CD4-positive, alpha-beta T cell treated with Interleukin-21 for 1 hour (primary cell): ENCODE measurements around the gene TMEM109.
A peak's percentile ranks its signal among the peaks of the same experiment; 100 is the strongest.
"Not testable (repeated sequence)": the region's sequence is repeated elsewhere in the genome, so short reads cannot be mapped to it uniquely, and the experiment has no call there.

ENCODE experiments used
- DNase-seq: peaks from one replicate; pipeline ENCODE4 v3.0.0-alpha.2; 2020

Gene TMEM109

DNA sequence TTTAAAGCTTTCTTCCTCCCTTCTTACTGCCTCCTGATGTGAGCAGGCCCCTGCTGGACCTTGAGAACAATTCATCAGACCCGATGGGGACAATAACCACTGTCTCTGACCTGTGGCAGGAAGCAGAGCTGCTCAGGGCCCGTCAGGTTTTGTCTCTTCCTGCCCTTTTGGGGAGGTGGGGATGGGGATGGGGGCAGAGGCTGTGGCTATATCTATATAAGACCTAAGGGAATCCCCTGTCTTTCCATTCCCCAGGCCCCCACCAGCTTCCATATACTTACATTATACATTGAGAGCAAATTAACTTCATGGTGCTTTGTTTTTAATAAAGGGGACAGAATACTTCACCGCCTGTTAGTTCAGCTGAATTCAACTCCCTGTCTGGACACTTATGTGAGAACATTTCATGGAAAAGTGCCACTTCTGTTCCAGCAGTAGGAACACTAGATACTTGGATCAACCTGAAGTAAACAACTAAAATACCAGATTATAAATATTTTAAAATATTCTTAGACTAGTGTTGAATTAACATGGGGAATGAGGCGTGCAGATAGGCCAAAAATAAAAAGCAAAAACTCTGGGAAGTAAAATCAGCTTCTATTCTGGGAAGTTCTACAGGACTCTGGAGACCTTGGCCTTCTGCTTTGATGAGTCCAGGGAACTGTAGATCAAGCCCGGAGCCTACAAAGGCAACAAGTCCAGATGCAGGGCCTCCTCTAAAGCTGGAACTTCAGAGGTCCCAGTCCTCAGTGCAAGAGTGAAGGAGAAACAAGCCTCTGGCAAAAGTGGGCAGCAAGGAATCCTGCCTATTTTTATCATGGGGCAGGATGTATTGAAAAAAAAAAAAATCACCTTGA, 35.5 kb upstream of the TMEM109 start:
- no peak for DNase-seq

DNA sequence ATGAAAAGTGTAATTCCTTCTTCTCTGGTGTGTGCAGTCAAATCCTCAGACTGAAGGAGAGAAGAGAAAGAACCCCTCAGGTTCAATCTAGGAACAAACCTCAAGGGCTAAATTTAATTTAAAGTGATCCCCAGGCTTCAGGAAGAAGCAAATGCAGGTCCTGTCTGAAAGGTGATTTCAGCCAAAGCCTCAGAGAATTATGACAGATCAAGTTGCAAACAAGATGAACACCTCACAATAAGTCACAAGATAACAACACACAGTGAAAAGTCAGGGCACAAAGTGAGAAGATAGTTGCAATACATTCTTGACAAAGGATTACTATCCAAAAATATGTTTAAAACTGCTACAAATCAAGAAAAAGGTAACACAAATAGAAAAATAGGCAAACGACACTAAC, 34.9 kb upstream of the TMEM109 start:
- no peak for DNase-seq

DNA sequence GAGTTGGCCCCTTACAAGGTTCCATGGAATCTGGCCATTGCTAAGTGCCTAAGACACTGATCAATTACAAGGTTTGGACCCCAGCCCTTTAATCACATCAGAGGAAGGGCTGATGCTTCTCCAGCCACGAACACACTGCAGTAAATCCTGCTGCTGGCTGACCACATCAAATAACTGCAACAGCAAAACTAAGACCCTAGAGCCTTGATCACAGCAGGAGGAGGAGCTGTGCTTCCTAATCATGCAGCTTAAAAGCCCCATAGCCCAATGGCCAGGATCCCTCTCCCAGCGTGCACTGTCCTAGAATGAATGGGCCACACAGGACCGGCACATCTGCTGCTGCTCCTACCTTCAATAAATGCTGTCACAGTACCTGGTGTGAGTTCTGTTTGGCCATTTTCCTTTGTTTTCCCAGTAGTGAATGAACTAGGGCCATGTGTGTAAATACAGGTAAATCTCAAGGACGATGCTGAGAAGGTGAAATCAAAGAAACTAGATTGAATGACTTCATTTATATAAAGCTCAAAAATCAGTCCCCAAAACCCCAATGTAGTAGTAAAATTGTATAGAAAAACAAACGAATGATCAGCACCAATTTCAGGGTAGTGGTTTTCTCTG, 33.9 kb upstream of the TMEM109 start:
- DNase-seq = no peak

DNA sequence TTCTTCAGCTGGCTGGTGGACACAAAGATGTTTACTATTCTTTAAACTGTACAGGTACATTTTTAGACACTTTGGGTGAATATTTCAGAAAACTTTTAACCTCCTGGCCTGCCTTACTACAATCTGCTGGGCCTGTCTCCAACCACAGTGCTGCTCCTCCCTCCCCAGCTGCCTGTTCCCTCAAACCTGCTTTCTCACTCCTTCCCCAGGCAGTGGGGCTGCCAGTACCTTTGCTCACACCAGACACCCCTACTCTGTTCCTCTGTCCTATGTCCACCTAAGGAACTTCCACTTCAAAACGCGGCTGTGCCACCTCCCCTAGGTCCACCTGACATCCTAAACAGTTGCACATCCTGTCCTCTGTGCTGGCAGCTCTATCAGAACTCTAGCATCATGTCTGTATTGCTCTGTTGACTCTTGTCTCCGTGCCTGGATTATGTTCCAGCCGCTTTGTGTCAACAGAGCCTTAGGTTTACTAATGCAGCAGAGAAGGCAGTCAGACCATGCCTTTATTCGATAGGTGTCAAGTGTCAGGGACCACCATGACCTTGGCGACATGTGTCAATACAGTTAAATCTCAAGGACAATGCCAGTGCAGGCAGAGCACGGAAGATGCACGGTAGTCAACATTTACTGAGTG, 33.2 kb upstream of the TMEM109 start:
- no peak for DNase-seq

DNA sequence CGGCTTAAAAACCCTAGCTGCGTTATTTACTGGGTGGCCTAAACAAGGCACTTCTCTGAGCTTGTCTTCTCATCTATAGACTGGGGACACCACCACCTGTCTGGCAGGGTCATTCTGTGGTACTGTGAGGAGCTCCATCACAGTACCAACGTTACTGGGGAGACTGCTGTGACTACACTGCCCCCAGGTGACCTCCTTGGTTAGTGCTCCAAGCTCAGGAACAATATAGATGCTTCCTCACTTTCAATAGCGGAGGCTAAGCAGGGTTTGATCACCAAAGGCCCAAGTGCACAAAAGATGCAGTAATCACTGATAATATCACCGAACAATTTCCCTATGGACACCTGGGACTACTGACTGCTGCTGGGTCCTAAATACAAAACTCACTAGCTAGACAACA, 26.4 kb upstream of the TMEM109 start:
- DNase-seq = peak; percentile 44

DNA sequence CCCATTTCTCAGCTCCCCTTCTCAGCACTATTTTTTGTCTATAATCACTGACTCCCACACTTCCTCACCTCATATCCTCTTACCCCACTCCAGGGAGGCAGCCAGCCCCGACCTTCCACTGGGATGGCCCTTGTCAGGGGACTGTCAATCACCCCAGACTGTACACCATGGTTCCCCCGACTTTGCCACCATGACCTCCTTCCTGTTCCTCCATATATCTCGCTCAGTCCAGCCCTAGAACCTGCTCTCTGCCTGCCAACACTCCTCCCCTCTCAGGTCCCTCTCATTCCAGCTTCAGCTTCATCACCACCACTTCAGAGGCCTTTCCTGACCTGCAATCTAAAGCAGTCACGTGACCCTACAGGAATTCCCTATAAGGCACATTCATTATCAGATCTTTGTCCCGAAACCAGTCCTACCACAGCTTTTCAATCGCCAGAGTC, 24.1 kb upstream of the TMEM109 start:
- no peak for DNase-seq

DNA sequence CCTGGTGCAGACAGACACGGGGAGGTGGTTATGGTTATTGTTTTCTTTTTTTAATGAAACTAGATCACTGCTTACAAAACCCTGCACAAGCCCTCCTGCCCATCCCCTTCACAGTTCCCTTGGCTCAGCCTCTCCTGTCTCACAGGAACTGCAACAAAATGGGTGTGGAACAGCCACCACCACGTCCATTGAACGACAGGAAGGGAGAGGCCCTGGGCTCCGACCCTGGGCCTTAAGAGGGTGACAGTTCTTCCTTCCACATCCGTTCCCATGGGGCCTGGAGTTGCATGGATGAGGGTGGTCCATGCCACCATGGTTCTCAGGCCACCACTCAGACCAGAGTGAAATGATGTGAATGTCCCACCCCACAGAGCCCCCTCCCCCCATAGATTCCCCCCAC, 23.3 kb upstream of the TMEM109 start:
- DNase-seq = no peak

DNA sequence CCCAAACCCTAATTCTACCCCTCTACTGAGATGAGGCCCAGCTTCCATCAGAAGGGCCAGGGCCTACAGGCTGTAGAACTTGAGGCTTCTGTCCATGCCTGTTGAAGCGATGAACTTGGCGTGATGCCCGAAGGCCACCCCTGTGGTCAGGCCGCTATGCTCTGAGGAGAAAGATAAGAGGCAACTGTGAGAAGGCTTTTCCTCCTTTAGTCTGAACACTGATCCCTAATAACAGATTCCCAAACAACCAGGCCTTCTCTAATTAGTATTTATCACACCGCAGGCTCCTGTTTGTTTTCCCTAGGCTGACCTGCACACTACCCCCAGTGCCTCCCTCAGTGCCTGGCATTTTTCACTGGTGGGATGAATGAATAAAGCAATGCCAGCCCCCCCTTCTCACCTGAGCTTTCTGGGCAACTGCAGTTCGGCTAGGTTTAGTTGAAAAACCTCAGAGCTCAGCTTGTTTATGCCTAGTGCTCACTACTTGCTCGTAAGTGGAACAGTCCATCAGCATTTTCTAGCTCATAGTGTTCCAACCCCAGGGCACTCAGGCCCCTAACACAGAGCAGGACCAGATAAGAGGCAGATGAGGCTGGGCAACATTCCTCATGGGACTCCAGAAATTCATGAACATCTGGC, 22.7 kb upstream of the TMEM109 start:
- no peak for DNase-seq

DNA sequence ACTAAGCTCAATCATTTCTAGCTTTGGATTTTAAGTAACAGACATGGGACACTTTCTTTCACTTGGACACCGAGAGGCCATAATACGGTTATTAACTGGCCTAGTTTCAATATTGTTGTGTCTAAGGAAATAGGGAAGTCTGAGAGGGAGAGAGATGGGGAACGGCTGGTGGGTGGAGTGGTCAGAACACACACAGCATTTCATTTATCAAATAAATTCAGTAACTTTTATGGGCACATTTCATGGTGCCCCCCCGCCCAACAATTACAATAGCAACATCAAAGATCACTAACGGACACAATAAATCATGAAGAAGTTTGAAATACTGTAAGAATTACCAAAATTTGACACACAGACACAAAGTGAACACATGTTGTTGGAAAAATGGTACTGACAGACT, 18.3 kb upstream of the TMEM109 start:
- no peak for DNase-seq

DNA sequence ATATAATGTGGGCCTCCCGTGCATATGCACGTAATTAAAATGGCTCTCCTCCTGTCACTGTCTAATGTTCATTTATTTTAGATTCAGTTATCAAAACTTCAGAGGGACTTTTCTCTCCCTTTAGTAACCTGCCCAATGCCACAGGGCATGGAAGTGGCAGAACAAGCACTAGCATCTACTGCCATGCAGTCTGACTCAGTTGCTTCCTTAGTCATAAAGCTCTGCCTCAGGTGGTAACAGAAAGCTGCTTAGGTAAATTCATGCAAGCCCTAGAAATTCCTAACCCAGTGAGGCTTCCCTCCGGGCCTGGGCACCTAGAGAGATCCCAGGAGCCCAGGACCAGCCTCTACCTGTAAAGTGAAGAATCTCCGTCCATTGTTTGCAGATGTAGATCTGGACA, 16.5 kb upstream of the TMEM109 start:
- no peak for DNase-seq

DNA sequence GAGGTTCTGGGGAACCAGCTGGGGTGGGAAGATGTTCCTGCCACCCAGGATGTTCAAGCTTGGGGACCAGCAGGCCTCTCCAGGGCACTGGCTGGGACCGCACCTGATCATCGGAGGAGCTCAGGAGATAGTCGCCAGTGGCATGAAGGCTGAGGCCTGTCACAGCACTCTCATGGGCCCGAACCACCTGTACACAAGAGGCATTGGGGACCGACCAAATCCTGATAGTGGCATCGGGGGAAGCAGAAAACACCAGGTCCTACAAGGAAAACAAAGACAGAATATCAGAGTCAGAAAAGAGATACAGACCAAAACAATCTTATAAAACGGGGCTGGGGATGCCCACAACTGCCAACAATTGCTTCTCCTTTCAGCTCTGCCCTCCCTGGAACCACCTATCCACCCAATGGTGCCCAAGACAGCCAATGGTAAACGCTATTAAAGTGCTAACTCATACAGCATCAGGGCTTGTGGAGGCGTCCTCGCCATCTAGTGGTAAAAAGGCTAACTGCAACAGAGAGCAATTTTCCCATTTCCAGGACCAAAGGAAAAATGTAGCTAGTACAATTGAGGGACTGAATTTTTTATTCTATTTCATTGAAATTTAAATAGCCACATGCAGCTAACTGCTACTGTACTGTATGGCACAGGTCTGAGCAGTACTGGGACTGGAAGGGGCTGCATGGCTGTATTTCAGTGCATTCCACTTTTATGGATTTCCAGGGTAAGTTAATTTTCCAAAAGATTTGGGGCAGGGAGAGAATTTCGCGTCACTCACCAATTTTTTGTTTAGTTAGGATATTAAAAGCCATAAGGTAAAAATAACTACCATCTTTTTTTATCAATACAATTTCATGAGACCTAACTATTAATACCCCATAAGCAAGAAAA, 14.7 kb upstream of the TMEM109 start:
- peak; percentile 63 for DNase-seq

DNA sequence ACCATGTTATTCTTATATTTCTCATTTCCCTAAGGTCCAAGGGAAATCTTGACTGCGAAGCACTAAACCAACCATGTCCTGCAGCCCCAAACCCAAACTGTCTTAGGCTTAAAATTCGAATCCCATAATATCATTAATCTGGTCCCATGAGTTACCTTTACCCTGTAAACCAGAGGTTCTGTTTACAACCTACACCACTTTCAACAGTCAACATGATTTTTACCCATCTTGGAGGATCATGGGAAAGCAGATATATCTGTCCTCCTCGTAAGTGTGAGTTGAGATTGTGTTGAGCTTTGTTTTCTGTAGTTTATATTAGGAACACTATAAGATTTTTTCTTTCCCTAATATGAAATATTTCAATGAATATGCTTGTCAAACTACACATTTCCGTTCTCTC, 14.0 kb upstream of the TMEM109 start:
- no peak for DNase-seq

DNA sequence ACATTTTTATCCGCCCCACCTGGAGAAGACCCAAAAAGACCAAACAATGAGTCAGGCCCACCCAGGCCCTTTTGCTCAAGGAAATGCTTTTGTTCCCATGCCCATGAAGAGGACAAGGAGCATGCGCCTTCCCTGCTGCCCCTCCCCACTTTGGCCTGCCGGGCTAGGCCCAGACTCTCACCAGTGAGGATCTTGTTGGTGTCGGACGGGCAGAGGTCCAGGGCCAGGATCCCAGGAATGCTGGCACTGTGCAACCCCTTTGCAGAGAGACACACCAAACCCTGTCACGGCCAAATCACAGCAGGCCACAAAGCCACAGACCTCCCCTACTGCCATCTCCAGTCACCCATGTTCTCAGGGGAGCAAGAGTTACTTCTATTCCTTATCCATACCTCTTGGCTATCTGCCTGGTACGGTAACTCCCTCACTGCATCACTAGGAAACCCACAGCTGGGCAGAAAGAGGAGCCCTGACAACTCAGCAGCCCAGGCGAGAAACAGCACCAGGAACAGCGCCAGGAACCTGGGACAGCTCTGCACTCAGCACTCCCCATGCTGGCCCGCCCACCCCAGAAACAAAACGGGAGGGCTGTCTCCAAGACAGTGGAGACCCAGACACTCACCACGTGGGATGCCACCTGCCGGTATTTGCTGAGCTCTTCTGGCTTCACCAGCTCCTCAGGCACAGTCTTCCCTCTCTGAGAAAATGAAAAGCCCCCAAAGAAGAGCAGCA, 13.1 kb upstream of the TMEM109 start:
- DNase-seq = no peak

DNA sequence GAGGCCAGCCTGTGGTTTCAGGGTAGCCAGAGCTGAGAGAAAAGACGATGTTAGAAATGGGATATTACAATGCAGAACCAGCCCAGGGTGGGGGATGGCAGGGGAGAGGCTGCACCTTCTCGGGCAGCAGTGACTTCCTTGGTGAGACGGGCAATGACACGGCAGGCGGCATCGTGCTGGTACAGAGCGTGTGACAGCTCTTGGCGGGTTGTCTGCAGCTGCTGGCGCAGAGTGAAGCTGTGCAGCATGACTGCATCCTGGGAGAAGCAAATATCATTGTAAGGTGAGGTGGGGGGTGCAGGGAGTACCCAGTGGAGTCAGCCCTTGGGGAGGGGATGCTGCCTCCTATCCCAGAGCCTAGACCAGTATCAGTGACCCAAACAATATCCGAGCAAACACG, 11.3 kb upstream of the TMEM109 start:
- no peak for DNase-seq

DNA sequence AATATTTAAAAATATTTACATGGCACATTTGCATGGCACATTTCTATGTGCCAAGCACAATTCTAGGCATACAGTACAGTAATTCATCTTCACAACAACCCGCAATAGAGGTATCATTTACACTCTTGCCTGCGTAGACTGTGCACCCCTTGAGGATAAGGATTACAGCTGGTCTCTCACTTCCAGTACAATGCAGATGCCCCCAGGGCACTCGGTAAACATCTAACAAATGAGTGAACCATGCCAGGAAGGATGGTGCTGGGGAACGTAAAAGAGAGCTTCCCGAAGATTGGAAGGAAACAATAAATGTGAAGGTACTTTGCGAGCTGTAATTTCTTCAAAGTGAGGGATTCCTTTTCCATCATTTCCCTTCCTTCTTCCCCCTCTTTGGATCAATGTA, 8.9 kb upstream of the TMEM109 start:
- no peak for DNase-seq

DNA sequence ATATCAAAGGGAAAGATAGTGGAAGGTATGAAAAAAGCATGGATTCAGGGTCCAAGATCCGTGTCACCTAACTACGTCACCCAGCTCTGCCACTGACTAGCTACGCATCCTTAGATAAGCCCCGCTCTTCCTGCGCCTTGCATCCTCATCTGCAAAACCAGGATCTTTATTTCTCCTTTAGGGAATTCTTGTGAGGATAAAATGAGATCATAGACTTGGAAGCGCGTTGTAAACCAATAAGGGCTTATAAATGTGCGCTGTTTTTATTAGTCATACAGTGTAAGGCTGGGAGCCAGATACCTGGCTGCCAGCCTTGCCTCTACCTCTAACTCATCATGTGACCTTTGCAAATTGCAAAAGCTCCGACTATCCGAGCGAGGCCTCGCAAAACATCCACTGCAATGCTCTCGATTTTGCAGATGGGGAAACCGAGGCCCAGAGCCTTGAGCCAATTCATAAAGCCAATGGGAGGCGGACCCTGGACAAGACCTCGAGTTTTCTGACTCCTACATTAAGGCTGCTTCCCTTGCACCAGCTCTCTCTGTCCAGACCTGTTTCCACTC, 8.3 kb upstream of the TMEM109 start:
- peak; percentile 26 for DNase-seq

DNA sequence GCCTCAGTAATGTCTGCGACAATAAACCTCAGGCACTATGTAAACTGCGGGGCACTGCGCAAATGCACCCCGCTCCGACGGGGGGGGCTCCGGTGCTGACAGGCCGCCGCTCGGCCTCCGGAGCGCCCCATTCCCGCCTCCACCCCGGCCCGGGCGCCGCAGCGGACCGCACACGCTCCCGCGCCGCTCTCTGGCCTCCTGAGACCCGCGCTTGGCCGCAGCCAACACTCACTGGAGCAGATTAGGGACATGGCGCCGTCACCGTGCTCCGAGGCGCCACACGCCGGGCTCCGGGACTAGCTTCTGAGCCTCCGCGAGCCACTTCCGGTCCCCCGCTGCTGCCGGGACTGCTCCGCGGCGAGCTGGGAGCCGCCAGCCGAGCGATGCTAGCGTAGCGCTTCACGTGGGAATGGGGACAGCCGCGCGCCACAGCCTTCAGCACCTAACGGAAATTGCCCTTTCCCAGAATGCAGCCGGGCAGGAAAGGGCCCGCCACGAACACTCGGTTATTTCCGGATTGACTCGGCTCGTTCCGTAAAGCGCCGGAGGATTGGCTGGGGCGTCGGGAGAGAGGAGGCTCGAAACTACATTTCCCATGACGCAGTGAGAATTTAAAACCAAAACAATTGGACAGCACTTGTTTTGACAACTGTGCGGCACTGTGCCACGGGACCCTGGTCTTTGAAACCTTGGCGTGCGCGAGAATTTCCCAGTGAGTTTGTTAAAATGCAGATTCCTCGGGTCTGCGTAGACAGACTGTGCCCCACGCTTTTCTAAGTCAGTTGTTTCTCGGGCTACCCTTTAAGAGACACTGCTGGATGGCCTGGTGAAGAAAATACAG, 7.6 kb upstream of the TMEM109 start, which contains the start of gene PRPF19:
PRPF19 (minus strand) TSS at position 454 of the 841 bp plus-strand sequence; CDS start at position 251, 203 bp downstream.
- peak; percentile 99 for DNase-seq

DNA sequence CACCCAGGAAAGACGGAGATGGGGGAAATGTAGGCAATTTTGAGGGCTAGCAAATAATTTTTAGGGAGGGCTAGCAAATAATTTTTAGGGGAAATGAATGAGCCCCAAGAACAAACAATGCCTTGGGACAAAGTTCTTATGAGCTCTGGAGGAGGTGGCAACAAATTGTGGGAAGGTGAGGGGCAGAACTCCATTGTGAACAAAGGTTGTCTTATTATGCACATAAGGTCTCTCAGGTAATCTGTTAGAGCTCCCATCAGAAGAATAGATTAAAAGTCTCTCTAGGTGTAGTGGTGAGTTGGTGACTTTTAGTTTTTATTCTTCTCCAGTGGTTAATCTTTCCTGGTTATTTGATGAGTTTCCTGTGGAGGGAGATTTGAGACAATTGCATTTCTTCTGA, 5.2 kb upstream of the TMEM109 start:
- DNase-seq = no peak

DNA sequence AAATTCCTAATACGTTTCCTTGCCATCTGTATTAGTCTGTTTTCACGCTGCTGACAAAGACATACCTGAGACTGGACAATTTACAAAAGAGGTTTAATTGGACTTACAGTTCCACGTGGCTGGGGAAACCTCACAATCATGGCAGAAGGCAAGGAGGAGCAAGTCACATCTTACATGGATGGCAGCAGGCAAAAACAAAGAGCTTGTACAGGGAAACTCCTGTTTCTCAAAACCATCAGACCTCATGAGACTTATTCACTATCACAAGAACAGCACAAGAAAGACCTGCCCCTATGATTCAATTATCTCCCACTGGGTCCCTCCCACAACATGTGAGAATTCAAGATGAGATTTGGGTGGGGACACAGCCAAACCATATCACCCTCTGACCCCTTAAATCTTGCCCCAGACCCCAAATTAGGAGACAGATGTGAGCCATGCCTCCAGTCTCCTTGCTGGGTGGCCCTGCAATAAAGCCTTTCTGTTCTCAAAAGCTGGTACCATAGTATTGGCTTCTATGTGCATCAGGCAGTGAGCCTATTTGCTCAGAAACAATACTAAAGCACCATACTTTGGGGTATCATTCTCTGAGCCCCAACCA, 4.2 kb upstream of the TMEM109 start:
- not testable (repeated sequence) for DNase-seq

DNA sequence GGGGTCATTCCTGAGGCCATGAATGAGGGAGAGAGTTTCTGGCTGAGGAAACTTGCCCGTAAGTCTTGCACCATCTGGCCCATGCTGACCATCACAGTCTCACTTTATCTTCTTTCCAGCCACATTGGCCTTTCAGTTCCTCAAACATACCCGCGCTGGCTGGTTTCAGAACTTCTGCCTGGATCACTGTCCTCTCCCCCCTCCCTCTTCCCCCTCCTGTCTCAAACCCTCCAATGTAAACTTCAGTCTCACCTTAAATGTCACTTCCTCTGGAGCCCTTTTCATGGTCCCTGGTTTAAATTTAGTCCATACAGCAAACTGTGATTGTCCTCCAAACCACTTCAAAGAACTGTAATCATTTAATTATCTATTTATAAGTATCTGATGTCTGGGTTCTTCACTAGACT, 3.7 kb upstream of the TMEM109 start:
- DNase-seq = no peak
